GM21786 (cell line): Measurements from ENCODE around the gene FNDC1.

Source experiments
- ATAC-seq: cut with Tn5 transposase; IDR thresholded peaks from one replicate; pipeline ENCODE4 v1.9.1; 2021; ENCODE audit not compliant: unreplicated experiment

The FNDC1 gene

DNA sequence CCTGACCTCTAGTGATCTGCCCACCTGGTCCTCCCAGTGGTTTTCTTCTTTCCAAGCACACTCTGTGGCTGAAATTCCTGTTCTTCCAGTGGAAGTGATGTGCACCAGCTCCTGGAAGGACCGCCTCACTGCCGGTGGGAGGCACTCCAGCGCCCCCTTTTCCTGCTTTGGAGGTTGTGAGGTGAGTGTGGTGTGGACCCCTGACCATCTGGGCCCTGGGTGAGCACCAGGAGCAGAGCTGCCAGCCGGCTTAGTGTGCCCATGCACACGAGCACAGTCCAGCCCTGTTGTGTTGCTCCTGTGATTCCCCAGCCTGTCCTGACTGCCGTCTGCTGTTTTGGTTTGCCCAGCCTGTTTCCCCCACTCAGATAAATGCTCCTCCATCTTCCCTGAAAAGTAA lies 134.6 kb downstream of the FNDC1 start:
- ATAC-seq, result no peak

DNA sequence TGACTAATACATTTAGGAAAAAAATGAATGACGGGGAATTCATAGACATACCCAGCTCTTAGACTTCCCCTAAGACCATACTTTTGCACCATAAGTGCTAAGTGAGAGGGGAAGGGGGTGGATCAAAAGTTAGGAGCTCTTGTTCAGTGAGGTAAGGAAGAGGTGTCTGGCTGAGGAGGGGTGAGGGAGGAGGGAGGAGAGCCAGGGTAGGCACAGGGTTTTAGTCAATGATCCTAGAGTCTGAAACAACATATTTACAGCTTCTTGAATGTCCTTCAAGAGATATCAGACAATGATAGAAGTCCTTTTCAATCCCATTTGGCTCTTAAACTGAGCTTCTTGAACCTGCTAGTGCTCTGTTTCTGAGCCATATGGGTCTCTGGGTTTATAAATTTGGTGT lies 135.4 kb downstream of the FNDC1 start:
- ATAC-seq, result no peak

DNA sequence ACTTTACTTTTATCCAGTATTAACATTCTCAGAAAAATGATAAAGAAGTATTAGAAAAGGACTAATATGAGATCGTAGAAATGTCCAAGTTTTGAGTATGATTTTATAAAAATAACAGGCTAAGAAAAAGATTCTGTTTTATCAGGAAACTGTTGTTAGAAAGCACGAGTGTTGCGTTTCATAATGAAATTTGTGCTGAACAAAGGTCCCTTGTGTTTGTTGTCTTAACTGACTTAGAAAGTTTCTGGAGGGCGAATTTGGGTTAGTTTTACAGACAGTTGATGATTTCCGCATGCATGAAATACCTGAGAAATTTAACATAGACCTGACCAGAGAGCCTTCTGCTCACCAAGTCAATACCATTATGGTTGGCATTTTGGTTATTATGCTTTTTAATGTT lies 136.0 kb downstream of the FNDC1 start:
- no peak for ATAC-seq

DNA sequence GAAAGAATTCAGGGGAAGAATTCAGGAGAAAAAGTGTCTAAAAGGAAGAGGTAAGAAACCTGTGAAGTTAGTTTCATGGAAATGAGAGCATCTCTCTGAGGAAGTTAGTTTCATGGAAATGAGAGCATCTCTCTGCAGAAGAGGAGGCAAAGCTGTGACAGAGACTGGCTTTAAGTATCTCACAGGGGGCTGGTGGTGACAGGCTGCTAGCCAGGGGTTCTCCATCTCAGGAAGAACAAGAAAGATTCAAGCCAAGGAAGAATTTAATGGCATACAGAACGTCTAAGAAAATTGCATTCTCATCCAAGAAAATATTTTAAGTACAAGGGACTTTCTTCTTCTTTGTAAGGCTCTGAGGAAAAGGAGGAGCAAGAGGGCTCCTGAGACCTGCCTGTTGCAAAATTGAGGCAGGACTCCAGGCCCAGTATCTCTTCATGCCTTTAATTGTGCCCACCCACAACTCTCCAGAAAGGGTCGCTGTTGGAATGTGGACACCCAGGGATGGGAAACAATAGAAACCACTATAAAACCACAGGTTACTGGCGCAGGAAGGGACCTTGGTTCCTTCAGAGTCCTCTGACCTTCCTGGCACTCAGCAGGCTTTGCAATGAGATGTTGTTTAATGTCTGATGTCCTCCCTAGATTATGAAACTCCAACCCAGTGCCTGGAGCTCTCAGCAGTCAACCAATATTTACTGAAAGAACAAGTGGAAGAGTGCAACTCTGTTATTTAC lies 136.8 kb downstream of the FNDC1 start:
- ATAC-seq, result no peak

DNA sequence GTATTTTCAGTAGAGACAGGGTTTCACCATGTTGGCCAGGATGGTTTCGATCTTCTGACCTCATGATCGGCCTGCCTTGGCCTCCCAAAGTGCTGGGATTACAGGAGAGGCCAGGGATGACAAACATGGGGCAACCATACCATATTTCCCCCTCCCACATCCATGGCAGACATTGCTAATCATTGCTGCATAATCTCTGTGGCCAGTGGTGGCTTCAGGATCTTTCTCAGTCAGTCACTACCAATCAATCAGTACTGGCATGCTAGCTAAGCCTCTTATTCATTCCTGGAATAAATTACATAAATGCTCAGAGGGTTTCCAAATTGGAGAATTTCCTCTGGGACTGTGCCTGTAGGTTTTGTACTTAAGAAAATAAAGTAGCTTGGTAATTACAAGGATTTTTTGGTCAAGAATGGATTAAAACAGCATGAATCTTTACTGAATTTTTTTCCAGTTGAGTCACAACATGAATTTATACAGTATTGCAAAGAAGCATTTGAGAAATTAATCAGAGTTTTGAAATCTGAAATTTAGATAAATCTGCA lies 138.1 kb downstream of the FNDC1 start:
- ATAC-seq, result no peak

DNA sequence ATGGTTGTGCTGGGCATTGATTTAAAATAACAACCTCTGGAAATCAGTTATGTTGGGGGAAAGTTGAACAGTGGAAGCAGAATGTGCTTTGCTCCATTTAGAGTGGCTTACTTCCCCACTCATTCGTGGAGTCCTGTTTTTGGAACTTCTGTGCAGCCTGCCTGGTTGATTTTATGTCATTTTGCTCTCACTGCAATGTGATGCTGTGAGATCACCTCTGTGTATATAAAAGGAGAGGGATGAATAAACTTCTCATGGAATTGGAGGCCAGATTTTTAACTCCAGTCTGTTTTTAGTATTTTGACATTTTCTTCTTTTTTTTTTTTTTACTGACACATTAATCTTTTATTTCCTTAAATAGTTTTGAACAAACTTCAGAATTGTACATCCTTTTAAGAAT lies 139.0 kb downstream of the FNDC1 start:
- ATAC-seq, result no peak

DNA sequence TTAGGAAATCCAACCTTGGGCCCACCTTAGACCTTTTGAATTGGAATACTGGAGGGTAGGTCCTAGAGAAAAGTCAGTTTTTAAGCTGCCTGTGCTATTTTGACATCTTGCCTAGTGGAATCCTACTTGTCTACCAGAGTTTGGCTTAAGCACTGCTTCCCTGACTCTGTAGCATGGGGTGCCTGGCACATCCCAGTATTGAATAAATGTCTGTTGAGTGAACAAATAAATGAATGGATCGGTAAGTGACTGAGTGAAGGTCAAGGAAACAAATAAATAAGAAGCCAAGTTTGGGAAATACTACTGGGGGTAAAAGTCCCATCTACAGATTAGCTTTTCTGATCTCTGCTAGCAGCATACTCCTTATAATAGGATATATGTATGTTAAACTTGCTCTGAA lies 140.5 kb downstream of the FNDC1 start:
- ATAC-seq, result no peak

DNA sequence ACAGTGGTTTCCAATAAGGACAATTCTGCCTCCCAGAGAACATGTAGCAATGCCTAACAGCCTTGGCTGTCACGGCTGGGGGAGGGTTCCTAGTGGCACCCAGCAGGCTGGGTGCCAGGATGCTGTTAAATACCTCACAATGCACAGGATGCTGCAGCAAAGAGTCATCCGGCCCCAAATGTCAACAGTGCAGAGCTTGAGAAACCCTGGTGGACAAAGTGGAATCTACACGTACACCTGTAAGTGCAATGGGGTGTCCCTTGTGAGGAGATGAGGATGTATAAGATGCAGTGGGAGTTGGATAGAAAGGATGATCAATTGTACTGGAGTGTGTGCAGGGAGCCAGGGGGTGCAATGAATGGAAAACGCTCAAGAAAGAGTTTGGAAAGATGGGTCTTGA lies 142.4 kb downstream of the FNDC1 start:
- ATAC-seq, result no peak

DNA sequence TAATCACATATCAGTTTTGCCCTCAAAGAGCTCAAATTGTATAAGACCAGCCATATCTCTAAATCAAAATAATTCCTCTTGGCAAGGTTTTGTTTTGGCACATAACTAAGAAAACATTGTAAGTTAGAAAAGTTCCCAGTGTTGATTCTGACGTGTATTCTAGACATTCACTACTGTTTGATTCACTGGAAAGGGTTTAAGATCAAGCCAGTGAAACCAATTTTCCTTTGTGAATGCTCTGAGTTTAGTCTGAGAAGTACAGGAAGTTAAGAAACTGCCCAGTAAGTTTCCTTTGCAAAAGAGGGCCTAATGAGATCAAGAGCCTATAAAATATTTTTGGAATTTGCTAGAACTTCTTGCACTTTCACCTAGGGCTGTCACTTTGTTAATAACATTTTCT lies 143.0 kb downstream of the FNDC1 start:
- no peak for ATAC-seq

DNA sequence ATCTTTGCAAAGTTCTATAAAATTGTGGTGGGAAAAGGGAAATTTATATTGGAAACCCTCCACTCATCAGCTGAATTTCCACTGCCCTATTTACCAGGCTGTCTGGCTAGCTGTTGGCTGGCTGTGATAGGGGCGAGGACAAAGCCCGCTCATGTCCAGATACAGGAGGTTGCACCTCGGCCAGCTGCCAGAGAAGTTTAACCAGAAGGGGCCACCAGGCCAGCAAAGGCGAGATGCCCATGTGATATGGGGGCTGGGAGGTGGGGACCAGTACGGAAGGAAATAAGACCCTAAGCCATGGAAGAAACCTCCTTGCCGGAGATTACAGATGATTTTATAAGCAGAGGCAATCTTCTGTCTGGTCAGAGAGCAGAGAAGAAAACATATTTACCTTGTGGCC lies 143.8 kb downstream of the FNDC1 start:
- no peak for ATAC-seq

DNA sequence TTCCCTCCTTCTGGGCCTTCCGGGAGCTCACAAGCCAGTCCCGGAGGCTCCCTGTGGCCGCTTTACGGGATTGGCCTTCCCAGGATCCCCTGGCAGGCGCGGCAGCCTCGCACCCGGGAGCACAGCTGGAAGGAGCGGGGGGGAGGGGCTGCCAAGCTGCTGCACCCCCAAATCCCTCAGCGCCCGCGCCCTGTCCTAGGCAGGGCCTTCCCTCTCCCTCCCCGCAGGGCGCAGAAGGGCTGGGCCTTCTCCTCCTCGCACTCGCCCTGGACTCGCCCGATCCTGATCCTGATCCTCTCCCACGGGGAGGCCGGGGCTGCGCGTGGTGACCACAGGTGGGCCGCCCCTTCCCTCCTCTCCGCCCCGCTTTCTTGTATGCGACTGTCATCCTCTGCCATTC lies 146.4 kb downstream of the FNDC1 start:
- no peak for ATAC-seq

DNA sequence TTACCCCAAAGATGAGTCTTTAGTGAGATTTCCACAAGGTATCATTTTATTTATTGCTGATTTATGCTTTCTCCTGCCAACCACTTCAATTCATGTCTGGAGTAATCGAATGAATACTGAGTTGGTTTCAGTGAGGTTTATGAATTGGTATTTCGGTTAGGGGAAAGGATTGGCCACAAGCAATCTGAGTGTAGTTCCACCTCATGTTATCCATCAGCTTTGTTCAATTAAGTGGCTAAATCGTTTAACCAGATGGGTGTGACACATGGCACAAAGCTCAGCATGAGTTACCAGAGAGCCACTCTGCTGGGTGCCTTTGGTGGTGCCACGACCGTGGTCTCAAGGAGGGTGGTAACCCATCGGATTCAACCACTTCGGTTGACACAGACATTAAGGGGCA lies 148.2 kb downstream of the FNDC1 start:
- no peak for ATAC-seq

DNA sequence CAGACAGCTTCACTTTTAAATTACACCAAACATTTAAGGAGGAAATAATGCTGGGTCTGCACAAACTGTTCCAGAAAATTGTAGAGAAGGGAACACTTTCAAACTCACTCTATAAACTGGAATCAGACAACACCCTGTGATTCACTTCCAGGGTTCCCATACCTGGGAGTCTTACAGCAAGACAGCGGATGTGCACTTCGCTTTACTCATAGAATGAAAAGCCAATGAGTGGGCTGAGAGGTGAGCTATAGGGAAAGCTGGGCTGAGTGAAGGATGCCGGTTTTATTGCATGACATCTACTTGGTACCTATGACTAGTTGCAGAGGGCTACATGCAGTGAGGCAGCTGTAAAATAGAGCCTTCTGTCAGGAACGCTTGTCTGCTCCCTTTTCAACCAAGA lies 152.1 kb downstream of the FNDC1 start:
- ATAC-seq, result no peak
